ENCODE measurements around the gene EXOC6B. TPM values are rescaled to one million over a fixed set of nuclear protein-coding genes. Genes with fewer than 3 reads are reported as not detected.
"Not testable (repeated sequence)": the region's sequence is repeated elsewhere in the genome, so short reads cannot be mapped to it uniquely, and the experiment has no call there.

EXOC6B gene
- total RNA-seq, 1 donor from 2014 or later = 104 TPM

DNA sequence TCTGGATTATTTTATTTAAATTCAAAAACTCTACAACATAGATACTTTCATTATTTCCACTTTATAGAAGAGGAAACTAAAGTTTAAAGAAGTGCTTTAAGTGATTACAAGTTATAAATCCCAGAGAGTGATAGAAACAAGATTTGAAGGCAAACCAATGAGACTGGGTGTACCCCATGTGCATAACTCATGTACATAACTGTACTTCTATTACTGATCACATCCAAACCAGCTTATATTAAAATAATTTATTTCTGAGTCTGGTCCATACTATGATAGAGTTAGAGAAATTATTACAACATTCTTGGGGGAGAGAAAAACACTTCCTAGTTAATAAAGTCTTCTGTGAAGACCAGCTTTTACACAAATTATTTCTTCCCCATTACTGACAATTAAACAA lies 221.4 kb downstream of the EXOC6B start:
- Mint-ChIP-seq H3K4me1 (peaks cover 37% of the 10 kb centered on the region), H3K27ac (peak overlapping the region; percentile 96), H3K9me3 (peaks cover 33% of the 10 kb centered on the region), H3K27me3 (ENCODE audit: low read depth) (no peaks in the 10 kb centered on the region), H3K36me3 (peaks cover 35% of the 10 kb centered on the region), H3K4me3 (no peak overlapping the region)
- no peak for DNase-seq (ENCODE audit: low spot score in 2 of 2, unreplicated experiment in 2 of 2)
- TF ChIP-seq, protein P1, sequence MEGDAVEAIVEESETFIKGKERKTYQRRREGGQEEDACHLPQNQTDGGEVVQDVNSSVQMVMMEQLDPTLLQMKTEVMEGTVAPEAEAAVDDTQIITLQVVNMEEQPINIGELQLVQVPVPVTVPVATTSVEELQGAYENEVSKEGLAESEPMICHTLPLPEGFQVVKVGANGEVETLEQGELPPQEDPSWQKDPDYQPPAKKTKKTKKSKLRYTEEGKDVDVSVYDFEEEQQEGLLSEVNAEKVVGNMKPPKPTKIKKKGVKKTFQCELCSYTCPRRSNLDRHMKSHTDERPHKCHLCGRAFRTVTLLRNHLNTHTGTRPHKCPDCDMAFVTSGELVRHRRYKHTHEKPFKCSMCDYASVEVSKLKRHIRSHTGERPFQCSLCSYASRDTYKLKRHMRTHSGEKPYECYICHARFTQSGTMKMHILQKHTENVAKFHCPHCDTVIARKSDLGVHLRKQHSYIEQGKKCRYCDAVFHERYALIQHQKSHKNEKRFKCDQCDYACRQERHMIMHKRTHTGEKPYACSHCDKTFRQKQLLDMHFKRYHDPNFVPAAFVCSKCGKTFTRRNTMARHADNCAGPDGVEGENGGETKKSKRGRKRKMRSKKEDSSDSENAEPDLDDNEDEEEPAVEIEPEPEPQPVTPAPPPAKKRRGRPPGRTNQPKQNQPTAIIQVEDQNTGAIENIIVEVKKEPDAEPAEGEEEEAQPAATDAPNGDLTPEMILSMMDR (IDR thresholded peaks at IDR 0.05; ENCODE audit: unreplicated experiment) = no peak

DNA sequence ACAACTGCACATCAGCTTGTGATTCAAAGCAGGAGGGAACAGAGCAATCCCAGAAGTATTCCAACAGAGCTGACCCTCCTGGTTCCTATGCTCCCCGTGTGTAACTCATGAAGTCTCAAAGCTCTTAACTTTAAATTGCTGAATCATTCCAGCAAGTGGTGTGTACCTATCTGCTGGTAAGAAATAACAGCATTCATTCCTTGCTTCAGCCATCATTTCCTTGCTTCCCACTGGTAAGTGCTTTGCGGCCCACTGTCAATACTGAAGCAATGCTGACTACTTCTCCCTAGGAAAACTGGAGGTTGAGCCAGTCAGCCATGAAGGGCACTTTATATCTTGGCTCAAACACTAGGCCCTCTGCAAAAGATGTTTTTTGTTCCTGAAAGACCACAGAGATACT lies 222.4 kb downstream of the EXOC6B start:
- peaks cover 31% of the 10 kb centered on the region for H3K9me3 Mint-ChIP-seq
- H3K36me3 Mint-ChIP-seq = peaks cover 33% of the 10 kb centered on the region
- no peaks in the 10 kb centered on the region for H3K27me3 Mint-ChIP-seq (ENCODE audit: low read depth)
- TF ChIP-seq, protein P1 (IDR thresholded peaks at IDR 0.05; ENCODE audit: unreplicated experiment) = no peak
- no peak for DNase-seq (ENCODE audit: low spot score in 2 of 2, unreplicated experiment in 2 of 2)
- H3K4me1 Mint-ChIP-seq = peaks cover 37% of the 10 kb centered on the region
- peak overlapping the region; percentile 96 for H3K27ac Mint-ChIP-seq
- no peak overlapping the region for H3K4me3 Mint-ChIP-seq

DNA sequence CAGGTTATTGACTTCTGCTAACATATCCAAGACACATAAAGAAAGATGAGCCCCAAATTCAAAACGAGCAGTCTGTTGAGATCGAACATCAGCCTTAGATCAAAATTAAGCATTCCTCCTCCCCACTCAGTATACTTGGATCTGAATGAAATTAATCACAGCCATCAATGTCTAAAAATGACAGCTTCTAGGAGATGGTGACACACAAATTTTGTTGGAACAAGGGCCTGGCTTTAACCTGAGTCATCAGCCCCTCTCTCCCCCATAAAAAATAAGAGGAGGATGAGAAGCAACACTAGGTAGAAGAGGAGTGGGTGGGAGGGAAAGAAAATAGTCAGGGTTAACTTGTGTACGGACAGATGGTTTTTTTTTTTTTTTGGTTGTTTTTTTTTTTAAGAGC lies 223.1 kb downstream of the EXOC6B start:
- TF ChIP-seq, protein P1 (IDR thresholded peaks at IDR 0.05; ENCODE audit: unreplicated experiment) = no peak
- Mint-ChIP-seq H3K9me3 (peaks cover 23% of the 10 kb centered on the region), H3K4me3 (peak overlapping the region; percentile 23), H3K36me3 (peaks cover 26% of the 10 kb centered on the region), H3K4me1 (peaks cover 37% of the 10 kb centered on the region), H3K27me3 (ENCODE audit: low read depth) (no peaks in the 10 kb centered on the region), H3K27ac (peak overlapping the region; percentile 96)
- DNase-seq (ENCODE audit: low spot score in 2 of 2, unreplicated experiment in 2 of 2) = no peak

DNA sequence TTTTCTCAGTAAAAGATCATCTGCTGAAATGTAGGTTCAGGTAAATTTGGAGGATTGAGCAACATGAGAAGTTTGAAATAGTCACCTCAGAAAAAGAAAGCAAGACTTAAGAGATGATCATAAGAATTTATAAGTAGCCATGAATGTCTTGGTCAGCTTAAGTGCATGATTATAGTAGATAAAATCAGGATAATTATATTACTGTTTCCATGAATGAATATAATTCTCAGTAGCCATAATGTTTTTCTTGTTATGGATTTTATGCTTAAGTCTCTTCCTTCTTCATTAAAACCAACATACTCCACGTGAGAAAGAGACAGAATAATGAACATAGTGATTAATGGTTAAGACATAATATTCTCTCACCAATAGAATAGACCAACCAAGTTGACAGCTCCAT lies 223.7 kb downstream of the EXOC6B start:
- TF ChIP-seq, protein P1 (IDR thresholded peaks at IDR 0.05; ENCODE audit: unreplicated experiment) = no peak
- H3K27ac Mint-ChIP-seq = peak overlapping the region; percentile 96

DNA sequence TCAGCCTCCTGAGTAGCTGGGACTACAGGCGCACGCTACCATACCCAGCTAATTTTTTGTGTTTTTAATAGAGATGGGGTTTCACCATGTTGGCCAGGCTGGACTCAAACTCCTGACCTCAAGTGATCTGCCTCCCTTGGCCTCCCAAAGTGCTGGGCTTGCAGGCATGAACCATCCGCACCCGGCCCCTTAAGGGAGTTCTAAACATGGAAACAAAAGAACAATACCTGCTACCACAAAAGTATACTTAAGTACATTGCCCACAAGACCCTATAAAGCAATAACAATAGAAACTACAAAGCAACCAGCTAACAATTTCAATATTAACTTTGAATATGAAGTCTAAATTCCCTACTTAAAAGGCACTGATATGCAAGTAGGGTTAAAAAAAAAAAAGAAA lies 242.0 kb downstream of the EXOC6B start:
- H3K27ac Mint-ChIP-seq = peak overlapping the region; percentile 41
- not testable (repeated sequence) for H3K27me3 Mint-ChIP-seq (ENCODE audit: low read depth); DNase-seq (ENCODE audit: low spot score in 2 of 2, unreplicated experiment in 2 of 2); H3K4me3 Mint-ChIP-seq
- H3K9me3 Mint-ChIP-seq = peaks cover 31% of the 10 kb centered on the region
- H3K4me1 Mint-ChIP-seq = peaks cover 21% of the 10 kb centered on the region
- peaks cover 31% of the 10 kb centered on the region for H3K36me3 Mint-ChIP-seq

More for the DNA sequence above, 223.7 kb downstream of the EXOC6B start:
- peaks cover 20% of the 10 kb centered on the region for H3K9me3 Mint-ChIP-seq
- H3K4me3 Mint-ChIP-seq = no peak overlapping the region
- no peaks in the 10 kb centered on the region for H3K27me3 Mint-ChIP-seq (ENCODE audit: low read depth)
- no peak for DNase-seq (ENCODE audit: low spot score in 2 of 2, unreplicated experiment in 2 of 2)
- H3K4me1 Mint-ChIP-seq = peaks cover 37% of the 10 kb centered on the region
- peaks cover 22% of the 10 kb centered on the region for H3K36me3 Mint-ChIP-seq

DNA sequence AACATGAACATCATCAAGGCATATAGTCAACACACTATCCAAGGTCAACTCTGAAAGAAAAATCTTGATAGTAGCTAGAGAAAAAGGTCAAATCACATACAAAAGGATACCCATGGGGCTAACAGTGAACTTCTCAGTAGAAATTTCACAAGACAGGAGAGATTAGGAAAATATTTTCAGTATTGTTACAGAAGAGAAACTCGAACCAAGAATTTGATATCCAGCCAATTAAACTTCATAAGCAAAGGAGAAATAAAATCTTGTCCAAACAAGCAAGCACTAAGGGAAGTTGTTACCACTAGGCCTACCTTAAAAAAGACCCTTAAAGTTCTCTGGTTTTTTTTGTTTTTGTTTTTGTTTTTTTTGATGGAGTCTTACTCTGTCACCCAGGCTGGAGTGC lies 242.5 kb downstream of the EXOC6B start:
- peak overlapping the region; percentile 25 for H3K27ac Mint-ChIP-seq
- TF ChIP-seq, protein P1 (IDR thresholded peaks at IDR 0.05; ENCODE audit: unreplicated experiment) = no peak
- DNase-seq (ENCODE audit: low spot score in 2 of 2, unreplicated experiment in 2 of 2) = no peak
- no peaks in the 10 kb centered on the region for H3K27me3 Mint-ChIP-seq (ENCODE audit: low read depth)
- peaks cover 25% of the 10 kb centered on the region for H3K4me1 Mint-ChIP-seq
- peaks cover 31% of the 10 kb centered on the region for H3K36me3 Mint-ChIP-seq
- H3K4me3 Mint-ChIP-seq = no peak overlapping the region
- H3K9me3 Mint-ChIP-seq = peaks cover 31% of the 10 kb centered on the region
